GM12874 (cell line): ENCODE data around the gene MRPL10.
A peak's percentile ranks its signal among the peaks of the same experiment; 100 is the strongest.

Experiments
- TF ChIP-seq, protein P1 (sequence below): IDR thresholded peaks from 2 replicates; pipeline ENCODE4 v1.5.1; 2011; ENCODE audit warnings: low read depth, mild to moderate bottlenecking, control low read depth, low read length, moderate library complexity; ENCODE audit not compliant: insufficient read depth

The MRPL10 gene

DNA sequence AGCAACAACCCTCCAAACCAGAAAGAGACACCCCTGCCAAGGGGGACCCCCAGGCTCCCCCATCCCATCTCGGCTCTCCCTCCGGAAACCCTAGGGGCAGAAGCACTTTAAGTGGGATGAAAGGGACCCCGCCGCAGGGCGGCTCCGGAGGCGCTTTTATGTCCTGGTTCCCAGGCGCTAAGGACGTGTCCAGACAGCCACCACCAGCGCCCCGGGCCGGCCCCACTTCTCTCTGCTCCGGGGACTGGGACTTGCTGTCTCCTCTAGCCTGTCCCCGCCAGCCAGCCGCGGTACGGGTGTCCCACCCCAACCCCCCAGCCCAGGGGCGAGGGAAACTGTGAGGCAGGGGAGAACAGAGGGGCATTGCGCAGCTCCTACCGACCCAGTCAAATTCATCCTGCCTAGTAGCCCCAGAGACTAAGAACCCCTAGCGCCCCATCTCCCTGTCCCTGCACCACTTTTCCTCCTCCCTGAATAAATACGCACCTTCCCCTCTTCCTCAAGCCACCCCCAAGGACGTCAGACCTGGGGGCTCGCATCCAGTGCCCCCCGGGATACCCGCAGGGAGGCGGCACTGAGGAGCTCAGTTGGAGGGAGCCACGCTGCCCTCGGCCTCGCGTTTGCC is 15.5 kb upstream of the MRPL10 start:
- TF ChIP-seq, protein P1, sequence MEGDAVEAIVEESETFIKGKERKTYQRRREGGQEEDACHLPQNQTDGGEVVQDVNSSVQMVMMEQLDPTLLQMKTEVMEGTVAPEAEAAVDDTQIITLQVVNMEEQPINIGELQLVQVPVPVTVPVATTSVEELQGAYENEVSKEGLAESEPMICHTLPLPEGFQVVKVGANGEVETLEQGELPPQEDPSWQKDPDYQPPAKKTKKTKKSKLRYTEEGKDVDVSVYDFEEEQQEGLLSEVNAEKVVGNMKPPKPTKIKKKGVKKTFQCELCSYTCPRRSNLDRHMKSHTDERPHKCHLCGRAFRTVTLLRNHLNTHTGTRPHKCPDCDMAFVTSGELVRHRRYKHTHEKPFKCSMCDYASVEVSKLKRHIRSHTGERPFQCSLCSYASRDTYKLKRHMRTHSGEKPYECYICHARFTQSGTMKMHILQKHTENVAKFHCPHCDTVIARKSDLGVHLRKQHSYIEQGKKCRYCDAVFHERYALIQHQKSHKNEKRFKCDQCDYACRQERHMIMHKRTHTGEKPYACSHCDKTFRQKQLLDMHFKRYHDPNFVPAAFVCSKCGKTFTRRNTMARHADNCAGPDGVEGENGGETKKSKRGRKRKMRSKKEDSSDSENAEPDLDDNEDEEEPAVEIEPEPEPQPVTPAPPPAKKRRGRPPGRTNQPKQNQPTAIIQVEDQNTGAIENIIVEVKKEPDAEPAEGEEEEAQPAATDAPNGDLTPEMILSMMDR, result no peak

DNA sequence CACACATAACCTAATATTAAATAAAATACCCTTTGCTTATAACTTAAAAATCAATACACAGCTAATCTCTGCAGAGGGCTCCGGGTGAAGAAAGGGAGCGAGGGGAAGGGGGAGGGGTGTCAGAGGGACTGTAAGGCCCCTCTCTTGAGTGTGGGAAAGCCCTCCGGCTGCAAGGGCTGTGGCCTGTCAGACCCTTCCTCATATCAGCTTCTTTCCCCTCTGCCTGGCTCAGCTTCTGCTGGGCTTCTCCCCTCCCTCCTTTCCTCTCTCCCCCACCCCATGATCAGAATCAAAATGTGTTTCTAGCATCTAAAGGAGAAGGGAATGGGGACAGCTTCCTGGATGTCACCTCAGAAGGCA is 14.4 kb upstream of the MRPL10 start:
- TF ChIP-seq, protein P1, result no peak

DNA sequence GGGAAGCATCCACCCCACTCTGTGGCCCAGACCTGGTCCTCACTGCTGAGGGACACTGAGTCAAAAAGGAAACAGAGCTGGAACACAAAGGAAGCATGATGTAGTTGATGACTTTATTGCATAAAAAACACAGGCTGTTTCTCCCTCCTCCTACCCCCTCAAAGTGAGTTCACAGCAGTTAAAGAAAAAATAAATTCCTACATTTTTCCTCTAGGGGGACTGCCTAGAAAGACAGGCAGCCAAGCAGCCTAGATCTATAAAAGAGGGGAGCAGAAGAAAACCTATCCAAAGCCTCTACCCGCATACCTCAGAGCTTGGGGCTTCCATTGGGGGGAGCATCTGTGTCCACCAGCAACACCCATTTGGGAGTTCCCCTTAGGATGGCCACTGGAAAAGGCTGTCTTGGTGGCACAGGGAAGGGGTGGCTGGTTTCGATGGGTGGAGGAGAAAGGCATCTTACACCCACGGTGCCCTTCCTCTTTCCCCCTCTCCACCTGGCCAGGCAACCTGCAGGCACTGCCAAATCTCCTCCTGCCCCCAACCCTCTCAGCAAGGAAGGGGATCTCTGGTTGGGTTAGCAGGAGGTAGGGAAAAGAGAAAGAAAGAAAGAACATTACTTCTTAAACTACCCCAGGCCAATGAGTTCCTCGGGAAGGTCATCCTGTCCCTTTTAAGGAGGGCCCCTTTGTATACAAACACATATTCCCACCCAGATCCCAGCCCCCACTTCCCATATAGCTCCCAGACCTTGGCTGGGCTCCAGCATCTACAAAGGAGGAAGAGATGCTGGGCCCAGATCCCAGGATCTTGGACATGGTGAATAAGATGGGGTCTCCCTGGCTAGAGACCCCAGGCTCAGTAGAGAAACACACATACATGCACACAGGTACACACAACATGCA is 13.7 kb upstream of the MRPL10 start:
- TF ChIP-seq, protein P1, result 0 out of 2 replicates have a peak, but pooled peaks have one; percentile 6

DNA sequence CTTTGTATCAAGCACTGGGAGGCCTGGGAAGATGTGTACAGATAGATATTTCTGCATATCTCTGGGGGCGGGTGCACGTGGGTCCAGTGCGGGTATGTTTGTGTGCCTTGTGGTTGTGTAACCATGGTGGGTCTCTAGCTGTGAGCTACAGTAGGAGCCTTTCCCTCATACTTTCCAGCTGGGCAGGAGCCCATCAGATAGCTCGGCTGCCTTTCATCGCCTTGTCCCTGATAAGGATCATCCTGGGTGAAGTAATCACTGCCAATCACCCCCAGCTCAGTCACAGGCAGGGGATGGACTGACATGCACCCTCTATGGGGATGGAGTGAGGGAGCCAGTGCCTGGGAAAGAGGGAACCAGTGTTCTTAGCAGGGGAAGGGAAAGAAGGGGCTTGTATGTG is 12.9 kb upstream of the MRPL10 start:
- TF ChIP-seq, protein P1, result no peak

DNA sequence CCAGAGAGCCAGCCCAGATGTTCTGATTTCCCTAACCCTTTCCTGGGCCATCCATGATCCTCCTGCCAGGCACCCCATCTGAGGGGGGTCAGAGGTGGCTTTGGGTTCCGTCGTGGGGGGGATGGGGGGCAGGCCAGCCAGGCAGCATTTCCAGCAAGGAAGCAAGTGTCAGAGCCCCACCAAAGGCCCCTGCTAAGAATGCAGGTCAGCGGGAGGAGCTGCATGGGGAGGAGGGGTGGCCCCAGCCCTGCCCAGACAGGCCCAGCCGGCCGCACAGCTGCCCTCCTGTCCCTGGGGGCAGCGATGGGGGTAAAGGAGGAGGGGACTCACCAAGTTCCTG is 12.0 kb upstream of the MRPL10 start:
- TF ChIP-seq, protein P1, result no peak

DNA sequence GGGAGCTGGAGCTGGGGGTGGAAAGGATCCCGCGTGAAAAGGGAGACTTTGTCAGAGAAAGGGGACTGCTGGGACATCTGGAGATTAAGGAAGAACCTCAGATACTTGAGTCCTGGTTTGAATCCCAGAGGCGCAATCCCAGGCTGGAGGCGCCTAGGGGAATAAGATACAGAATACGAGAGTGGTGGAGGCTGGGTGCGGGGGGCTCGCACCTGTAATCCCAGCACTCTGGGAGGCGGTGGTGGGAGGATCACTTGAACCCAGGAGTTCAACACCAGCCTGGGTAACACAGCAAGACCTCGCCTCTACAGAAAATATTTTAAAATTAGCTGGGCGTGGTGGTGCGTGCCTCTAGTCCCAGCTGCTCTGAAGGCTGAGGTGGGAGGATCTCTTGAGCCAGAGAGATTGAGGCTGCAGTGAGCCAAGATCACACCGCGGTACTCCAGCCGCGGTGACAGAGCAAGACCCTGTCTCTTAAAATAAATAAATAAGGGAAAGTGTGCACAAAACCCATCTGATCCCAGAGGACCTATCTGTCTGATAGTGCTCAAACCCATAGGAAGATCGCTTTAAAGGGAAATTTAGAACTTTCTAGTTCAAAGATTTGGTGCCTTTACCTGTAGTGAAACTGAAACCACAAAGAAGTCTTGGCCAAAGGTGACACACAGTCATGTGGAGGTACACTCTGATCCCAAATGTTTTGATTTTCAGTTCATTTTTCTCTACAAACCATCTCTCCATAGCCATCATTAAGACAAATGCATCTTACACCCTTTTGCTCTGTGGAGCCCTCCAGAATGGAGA is 10.3 kb upstream of the MRPL10 start:
- TF ChIP-seq, protein P1, result no peak
